Measurements from ENCODE around the gene TTC21B. TPM values are rescaled to one million over a fixed set of nuclear protein-coding genes. Genes with fewer than 3 reads are reported as not detected.
"Not testable (repeated sequence)": the region's sequence is repeated elsewhere in the genome, so short reads cannot be mapped to it uniquely, and the experiment has no call there.

The TTC21B gene
- total RNA-seq (2014; rRNA removed; shearing (Covaris generic)), result 30.0 and 37.3 TPM in 2 replicates
- polyA plus RNA-seq (2014; cell fraction: nucleus; rRNA removed), result 12.8 and 21.3 TPM in 2 replicates

GRCh38 chr2:165953655-165954606 is at the start of gene TTC21B:
TSS of gene TTC21B (minus strand) at chr2:165953776. CDS start at chr2:165953705, 71 bp downstream.
- DNase-seq (ENCODE audit: extremely low read depth, low read depth), result peak; percentile 90

GRCh38 chr2:166000401-166000800 is 46.8 kb upstream of the TTC21B start:
- DNase-seq (ENCODE audit: extremely low read depth, low read depth), result no peak

GRCh38 chr2:165990846-165991245 is 37.3 kb upstream of the TTC21B start:
- DNase-seq (ENCODE audit: extremely low read depth, low read depth), result no peak

GRCh38 chr2:165989851-165990250 is 36.3 kb upstream of the TTC21B start:
- DNase-seq (ENCODE audit: extremely low read depth, low read depth), result no peak

- no peak for DNase-seq (ENCODE audit: extremely low read depth, low read depth)
These were observed 31.5 kb upstream of the TTC21B start for GRCh38 chr2:165985120-165985519.

- DNase-seq (ENCODE audit: extremely low read depth, low read depth), result not testable (repeated sequence)
These were observed 18.6 kb upstream of the TTC21B start for GRCh38 chr2:165972161-165972560.

- DNase-seq (ENCODE audit: extremely low read depth, low read depth), result no peak
These were observed 17.1 kb upstream of the TTC21B start for GRCh38 chr2:165970663-165971062.

- DNase-seq (ENCODE audit: extremely low read depth, low read depth), result no peak
These were observed 15.7 kb upstream of the TTC21B start for GRCh38 chr2:165969227-165969626.

GRCh38 chr2:165967746-165968145 is 14.2 kb upstream of the TTC21B start:
- no peak for DNase-seq (ENCODE audit: extremely low read depth, low read depth)

- DNase-seq (ENCODE audit: extremely low read depth, low read depth), result no peak
These were observed 8.2 kb upstream of the TTC21B start for GRCh38 chr2:165961818-165962217.

- DNase-seq (ENCODE audit: extremely low read depth, low read depth), result no peak
These were observed 5.8 kb upstream of the TTC21B start for GRCh38 chr2:165959371-165959770.

- DNase-seq (ENCODE audit: extremely low read depth, low read depth), result no peak
These were observed 4.9 kb upstream of the TTC21B start for GRCh38 chr2:165958313-165958960.

GRCh38 chr2:165957030-165957675 is 3.6 kb upstream of the TTC21B start:
- DNase-seq (ENCODE audit: extremely low read depth, low read depth), result no peak

- DNase-seq (ENCODE audit: extremely low read depth, low read depth), result no peak
These were observed 296 bp downstream of the TTC21B start for GRCh38 chr2:165953306-165953654.

- DNase-seq (ENCODE audit: extremely low read depth, low read depth), result no peak
These were observed 800 bp downstream of the TTC21B start for GRCh38 chr2:165952741-165953211.

GRCh38 chr2:165952085-165952484 is 1.5 kb downstream of the TTC21B start:
- no peak for DNase-seq (ENCODE audit: extremely low read depth, low read depth)

GRCh38 chr2:165950438-165950837 is 3.1 kb downstream of the TTC21B start:
- no peak for DNase-seq (ENCODE audit: extremely low read depth, low read depth)

- no peak for DNase-seq (ENCODE audit: extremely low read depth, low read depth)
These were observed 11.7 kb downstream of the TTC21B start for GRCh38 chr2:165941827-165942226.

GRCh38 chr2:165938237-165938636 is 15.3 kb downstream of the TTC21B start:
- DNase-seq (ENCODE audit: extremely low read depth, low read depth), result no peak

- DNase-seq (ENCODE audit: extremely low read depth, low read depth), result no peak
These were observed 20.2 kb downstream of the TTC21B start for GRCh38 chr2:165933211-165933910.
